ENCODE results near the gene BCAT1.
"Not testable (repeated sequence)": the region's sequence is repeated elsewhere in the genome, so short reads cannot be mapped to it uniquely, and the experiment has no call there.

The BCAT1 gene

DNA sequence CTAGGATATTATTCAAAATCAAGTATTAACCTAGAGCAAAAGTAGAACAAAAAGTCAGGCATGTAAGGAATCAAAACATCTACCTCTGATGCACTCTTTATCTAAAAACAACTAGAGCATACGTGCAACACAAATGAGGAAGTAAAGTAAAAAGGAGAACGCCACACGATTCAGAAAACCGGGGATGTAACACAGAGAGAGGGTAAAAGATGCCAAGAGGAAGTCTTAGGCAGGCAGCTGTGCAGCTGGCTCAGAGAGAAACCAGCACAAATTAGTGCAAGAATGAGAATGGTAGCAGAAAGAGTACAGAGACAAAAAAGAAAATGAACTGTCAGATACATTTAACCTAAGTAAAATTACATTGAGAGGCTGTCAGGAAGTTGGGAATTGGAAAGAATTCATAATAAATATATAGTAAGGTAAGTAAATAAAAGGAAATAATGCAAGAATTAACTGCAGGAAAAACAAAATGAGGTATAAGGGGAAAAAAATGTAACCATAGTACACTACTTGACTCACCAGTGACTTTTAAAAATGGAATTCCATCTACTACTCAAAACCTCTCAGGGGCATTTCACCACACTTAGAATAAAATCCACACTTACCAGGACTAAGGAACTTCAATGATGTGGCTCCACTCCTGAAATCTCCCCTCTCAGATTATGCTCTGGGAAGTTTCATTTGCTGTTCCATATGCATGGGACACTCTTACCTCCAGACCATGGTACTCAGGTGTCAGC, 17.1 kb downstream of the BCAT1 start:
- peaks cover 12% of the 10 kb centered on the region for H3K9me3 ChIP-seq (ENCODE audit: low read length)
- H3K4me1 ChIP-seq (ENCODE audit: insufficient read depth, low read length) = no peaks in the 10 kb centered on the region
- peaks cover 2% of the 10 kb centered on the region for H3K36me3 ChIP-seq (ENCODE audit: insufficient read depth, low read length)
- no peak overlapping the region for H3K4me3 ChIP-seq (ENCODE audit: low read length)
- H3K27me3 ChIP-seq (ENCODE audit: insufficient read depth, low read length) = no peaks in the 10 kb centered on the region
- no peak overlapping the region for H2AFZ ChIP-seq (ENCODE audit: low read depth, low read length)

- no peaks in the 10 kb centered on the region for H3K4me1 ChIP-seq (ENCODE audit: insufficient read depth, low read length)
- H3K9me3 ChIP-seq (ENCODE audit: low read length) = peaks cover 12% of the 10 kb centered on the region
- H3K27me3 ChIP-seq (ENCODE audit: insufficient read depth, low read length) = no peaks in the 10 kb centered on the region
- H2AFZ ChIP-seq (ENCODE audit: low read depth, low read length) = no peak overlapping the region
- no peak overlapping the region for H3K4me3 ChIP-seq (ENCODE audit: low read length)
- H3K36me3 ChIP-seq (ENCODE audit: insufficient read depth, low read length) = peaks cover 2% of the 10 kb centered on the region
Measured at GRCh38 chr12:24929953-24930352, 18.9 kb downstream of the BCAT1 start.

DNA sequence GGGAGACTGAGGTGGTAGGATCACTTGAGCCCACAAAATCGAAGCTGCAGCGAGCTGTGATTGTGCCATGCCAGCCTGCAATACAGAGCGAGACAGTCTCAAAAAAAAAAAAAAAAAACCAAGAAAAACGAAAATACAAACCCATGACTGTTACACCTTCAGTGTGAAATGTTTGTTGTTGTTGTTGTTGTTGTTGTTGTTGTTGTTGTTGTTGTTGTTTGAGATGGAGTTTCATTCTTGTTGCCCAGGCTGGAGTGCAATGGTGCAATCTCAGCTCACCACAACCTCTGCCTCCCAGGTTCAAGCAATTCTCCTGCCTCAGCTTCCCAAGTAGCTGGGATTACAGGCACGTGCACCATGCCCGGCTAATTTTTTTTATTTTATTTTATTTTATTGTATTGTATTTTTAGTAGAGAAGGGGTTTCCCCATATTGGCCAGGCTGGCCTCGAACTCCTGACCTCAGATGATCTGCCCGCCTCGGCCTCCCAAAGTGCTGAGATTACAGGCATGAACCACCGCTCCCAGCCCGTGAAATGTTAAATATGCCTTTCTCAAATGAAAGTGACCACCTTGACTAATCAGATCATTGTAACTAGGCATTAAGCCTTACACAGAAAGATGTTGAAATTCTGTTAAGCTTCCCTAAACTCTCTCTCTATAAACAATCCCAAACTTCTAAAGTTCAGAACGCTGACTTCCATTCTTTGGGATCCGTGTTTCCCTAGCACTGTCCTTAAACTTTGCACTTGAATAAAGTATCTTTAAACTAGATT, 20.2 kb downstream of the BCAT1 start:
- H3K4me3 ChIP-seq (ENCODE audit: low read length); H3K36me3 ChIP-seq (ENCODE audit: insufficient read depth, low read length); H2AFZ ChIP-seq (ENCODE audit: low read depth, low read length); H3K4me1 ChIP-seq (ENCODE audit: insufficient read depth, low read length); H3K27me3 ChIP-seq (ENCODE audit: insufficient read depth, low read length): not testable (repeated sequence)
- H3K9me3 ChIP-seq (ENCODE audit: low read length) = peaks cover 10% of the 10 kb centered on the region

DNA sequence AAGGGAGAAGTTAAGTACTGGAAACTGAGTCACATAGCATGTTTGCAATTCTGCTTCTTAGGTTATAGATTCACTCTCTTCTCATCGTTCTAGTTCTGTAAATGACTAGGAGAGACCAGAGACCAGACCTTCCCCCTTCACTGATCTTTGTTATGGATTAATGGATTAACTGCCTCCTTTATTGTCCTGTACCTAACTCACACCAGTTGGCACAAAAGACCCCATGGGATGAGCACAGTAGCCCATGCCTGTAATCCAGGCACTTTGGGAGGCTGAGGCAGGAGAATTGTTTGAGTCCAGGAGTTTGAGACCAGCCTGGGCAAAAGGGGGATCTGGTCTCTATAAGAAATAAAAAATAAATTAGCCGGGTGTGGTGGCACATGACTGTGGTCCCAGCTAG, 20.8 kb downstream of the BCAT1 start:
- Histone ChIP-seq H2AFZ (ENCODE audit: low read depth, low read length) (no peak overlapping the region), H3K4me1 (ENCODE audit: insufficient read depth, low read length) (no peaks in the 10 kb centered on the region), H3K27me3 (ENCODE audit: insufficient read depth, low read length) (no peaks in the 10 kb centered on the region), H3K9me3 (ENCODE audit: low read length) (peaks cover 6% of the 10 kb centered on the region), H3K4me3 (ENCODE audit: low read length) (no peak overlapping the region), H3K36me3 (ENCODE audit: insufficient read depth, low read length) (peaks cover 2% of the 10 kb centered on the region)

DNA sequence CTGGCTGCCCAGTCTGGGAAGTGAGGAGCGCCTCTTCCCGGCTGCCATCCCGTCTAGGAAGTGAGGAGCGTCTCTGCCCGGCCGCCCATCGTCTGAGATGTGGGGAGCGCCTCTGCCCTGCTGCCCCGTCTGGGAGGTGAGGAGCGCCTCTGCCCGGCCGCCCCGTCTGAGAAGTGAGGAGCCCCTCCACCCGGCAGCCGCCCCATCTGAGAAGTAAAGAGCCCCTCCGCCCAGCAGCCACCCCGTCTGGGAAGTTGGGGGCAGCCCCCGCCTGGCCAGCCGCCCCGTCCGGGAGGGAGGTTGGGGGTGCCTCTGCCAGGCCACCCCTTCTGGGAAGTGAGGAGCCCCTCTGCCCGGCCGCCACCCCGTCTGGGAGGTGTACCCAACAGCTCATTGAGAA, 22.8 kb downstream of the BCAT1 start:
- not testable (repeated sequence) for H2AFZ ChIP-seq (ENCODE audit: low read depth, low read length); H3K4me1 ChIP-seq (ENCODE audit: insufficient read depth, low read length); H3K27me3 ChIP-seq (ENCODE audit: insufficient read depth, low read length); H3K4me3 ChIP-seq (ENCODE audit: low read length); H3K36me3 ChIP-seq (ENCODE audit: insufficient read depth, low read length); H3K9me3 ChIP-seq (ENCODE audit: low read length)

- H3K4me3 ChIP-seq (ENCODE audit: low read length) = no peak overlapping the region
- peaks cover 2% of the 10 kb centered on the region for H3K9me3 ChIP-seq (ENCODE audit: low read length)
- no peaks in the 10 kb centered on the region for H3K27me3 ChIP-seq (ENCODE audit: insufficient read depth, low read length)
- H2AFZ ChIP-seq (ENCODE audit: low read depth, low read length) = no peak overlapping the region
- H3K36me3 ChIP-seq (ENCODE audit: insufficient read depth, low read length) = no peaks in the 10 kb centered on the region
- no peaks in the 10 kb centered on the region for H3K4me1 ChIP-seq (ENCODE audit: insufficient read depth, low read length)
Measured at GRCh38 chr12:24922090-24922489, 26.8 kb downstream of the BCAT1 start.

- H3K4me1 ChIP-seq (ENCODE audit: insufficient read depth, low read length) = no peaks in the 10 kb centered on the region
Measured at GRCh38 chr12:24921251-24922038, 27.5 kb downstream of the BCAT1 start.

DNA sequence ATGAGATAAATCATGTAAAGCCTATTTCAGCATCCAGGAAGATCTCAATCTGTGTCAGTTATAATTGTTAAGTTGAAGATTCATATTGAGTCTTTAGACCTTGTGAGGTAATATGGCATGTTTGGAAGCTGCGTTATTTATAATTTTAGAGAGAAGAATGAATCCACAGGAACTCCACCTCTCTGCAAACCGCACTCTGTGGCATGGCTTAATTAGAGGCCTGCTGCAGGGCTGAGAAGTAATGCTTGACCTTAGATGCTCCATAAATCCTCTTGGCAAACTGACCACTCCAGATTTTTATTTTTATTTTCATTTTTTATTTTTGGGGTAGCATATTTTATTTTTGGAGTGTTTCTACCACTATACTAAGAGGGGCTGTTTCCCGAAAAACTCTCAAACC, 28.8 kb downstream of the BCAT1 start:
- H3K9me3 ChIP-seq (ENCODE audit: low read length) = peaks cover 2% of the 10 kb centered on the region
- H3K36me3 ChIP-seq (ENCODE audit: insufficient read depth, low read length) = no peaks in the 10 kb centered on the region
- no peak overlapping the region for H3K4me3 ChIP-seq (ENCODE audit: low read length)
- no peak overlapping the region for H2AFZ ChIP-seq (ENCODE audit: low read depth, low read length)
- H3K27me3 ChIP-seq (ENCODE audit: insufficient read depth, low read length) = no peaks in the 10 kb centered on the region
- H3K4me1 ChIP-seq (ENCODE audit: insufficient read depth, low read length) = no peaks in the 10 kb centered on the region

More at GRCh38 chr12:24921251-24922038, 27.5 kb downstream of the BCAT1 start:
- H3K36me3 ChIP-seq (ENCODE audit: insufficient read depth, low read length) = no peaks in the 10 kb centered on the region
- no peaks in the 10 kb centered on the region for H3K27me3 ChIP-seq (ENCODE audit: insufficient read depth, low read length)
- H3K4me3 ChIP-seq (ENCODE audit: low read length) = no peak overlapping the region
- H2AFZ ChIP-seq (ENCODE audit: low read depth, low read length) = no peak overlapping the region
- peaks cover 2% of the 10 kb centered on the region for H3K9me3 ChIP-seq (ENCODE audit: low read length)

GRCh38 chr12:24919346-24920001, 29.4 kb downstream of the BCAT1 start:
- Histone ChIP-seq H2AFZ (ENCODE audit: low read depth, low read length) (no peak overlapping the region), H3K36me3 (ENCODE audit: insufficient read depth, low read length) (no peaks in the 10 kb centered on the region), H3K27me3 (ENCODE audit: insufficient read depth, low read length) (no peaks in the 10 kb centered on the region), H3K4me1 (ENCODE audit: insufficient read depth, low read length) (no peaks in the 10 kb centered on the region), H3K4me3 (ENCODE audit: low read length) (no peak overlapping the region), H3K9me3 (ENCODE audit: low read length) (peaks cover 2% of the 10 kb centered on the region)

DNA sequence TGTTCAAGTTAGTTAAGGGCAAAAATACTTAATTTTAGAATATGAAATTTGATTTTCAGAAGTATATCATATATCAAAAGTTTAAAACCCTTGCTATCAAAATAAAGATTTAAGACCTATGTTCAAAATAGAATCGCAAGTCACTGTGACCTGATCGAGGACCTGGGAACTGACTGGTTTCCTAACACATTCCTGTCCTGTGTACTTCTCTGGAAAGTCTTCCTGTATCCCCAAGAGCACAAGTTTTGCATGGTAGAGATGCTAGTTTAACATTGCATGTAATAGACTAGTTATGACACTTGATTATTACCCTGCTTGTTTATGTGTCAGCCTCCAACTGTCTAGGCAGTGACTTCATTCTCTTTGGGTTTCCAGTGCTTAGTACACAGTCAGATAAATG, 30.3 kb downstream of the BCAT1 start:
- no peaks in the 10 kb centered on the region for H3K36me3 ChIP-seq (ENCODE audit: insufficient read depth, low read length)
- H3K4me1 ChIP-seq (ENCODE audit: insufficient read depth, low read length) = no peaks in the 10 kb centered on the region
- H2AFZ ChIP-seq (ENCODE audit: low read depth, low read length) = no peak overlapping the region
- no peaks in the 10 kb centered on the region for H3K27me3 ChIP-seq (ENCODE audit: insufficient read depth, low read length)
- H3K4me3 ChIP-seq (ENCODE audit: low read length) = no peak overlapping the region
- H3K9me3 ChIP-seq (ENCODE audit: low read length) = peaks cover 2% of the 10 kb centered on the region

DNA sequence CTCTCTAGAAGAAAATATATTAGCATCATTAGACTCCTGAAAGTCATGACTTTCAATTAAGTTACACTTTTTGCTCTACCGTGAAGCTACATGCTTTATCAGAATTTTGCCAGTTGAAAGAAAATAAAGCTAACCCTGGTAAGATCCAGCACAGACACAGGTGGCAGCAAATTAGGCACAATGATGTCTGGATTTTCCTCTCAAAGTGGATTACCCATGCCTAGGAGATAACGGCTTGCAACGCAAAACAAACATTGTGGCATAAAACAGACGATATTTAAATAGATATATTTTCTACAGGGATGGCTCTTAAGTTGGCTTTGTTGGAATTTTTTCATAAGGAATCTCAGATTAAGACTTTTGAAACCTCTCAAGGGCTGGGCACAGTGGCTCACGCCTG, 33.4 kb downstream of the BCAT1 start:
- H2AFZ ChIP-seq (ENCODE audit: low read depth, low read length) = no peak overlapping the region
- no peak overlapping the region for H3K4me3 ChIP-seq (ENCODE audit: low read length)
- H3K4me1 ChIP-seq (ENCODE audit: insufficient read depth, low read length) = no peaks in the 10 kb centered on the region
- no peaks in the 10 kb centered on the region for H3K27me3 ChIP-seq (ENCODE audit: insufficient read depth, low read length)
- no peaks in the 10 kb centered on the region for H3K36me3 ChIP-seq (ENCODE audit: insufficient read depth, low read length)
- H3K9me3 ChIP-seq (ENCODE audit: low read length) = peaks cover 2% of the 10 kb centered on the region

GRCh38 chr12:24913953-24914352, 34.9 kb downstream of the BCAT1 start:
- Histone ChIP-seq H3K4me1 (ENCODE audit: insufficient read depth, low read length) (no peaks in the 10 kb centered on the region), H2AFZ (ENCODE audit: low read depth, low read length) (no peak overlapping the region), H3K4me3 (ENCODE audit: low read length) (no peak overlapping the region), H3K36me3 (ENCODE audit: insufficient read depth, low read length) (peaks cover 3% of the 10 kb centered on the region), H3K27me3 (ENCODE audit: insufficient read depth, low read length) (no peaks in the 10 kb centered on the region), H3K9me3 (ENCODE audit: low read length) (no peaks in the 10 kb centered on the region)

- Histone ChIP-seq H3K36me3 (ENCODE audit: insufficient read depth, low read length) (peaks cover 3% of the 10 kb centered on the region), H3K4me1 (ENCODE audit: insufficient read depth, low read length) (no peaks in the 10 kb centered on the region), H3K27me3 (ENCODE audit: insufficient read depth, low read length) (no peaks in the 10 kb centered on the region), H3K4me3 (ENCODE audit: low read length) (no peak overlapping the region), H2AFZ (ENCODE audit: low read depth, low read length) (no peak overlapping the region), H3K9me3 (ENCODE audit: low read length) (no peaks in the 10 kb centered on the region)
Measured at GRCh38 chr12:24913130-24913529, 35.8 kb downstream of the BCAT1 start.
